IMR-90 (cell line): ENCODE results near the gene B4GALT5. TPM values are rescaled to one million over a fixed set of nuclear protein-coding genes. Genes with fewer than 3 reads are reported as not detected.
"Not testable (repeated sequence)": the region's sequence is repeated elsewhere in the genome, so short reads cannot be mapped to it uniquely, and the experiment has no call there.

Source experiments
- ATAC-seq: fragments of 200-7000 bp; cut with Tn5 transposase; 2 replicates; pipeline ENCODE4 v1.9.1; 2020; ENCODE audit warnings: low read depth, mild to moderate bottlenecking, moderate library complexity
- BruUV-seq: library from RNA; stranded (reverse); fragments of 400-500 nt; replicated peaks from 2 replicates; lab custom pipeline; 2021; lab: Mats Ljungman, UMichigan
- CTCF ChIA-PET: fragments of 300-600 bp; formaldehyde crosslinking; extraction: SDS; loops from one replicate; lab custom pipeline; 2021; ENCODE audit warnings: antibody characterized with exemption; lab: Yijun Ruan, JAX
- POLR2A ChIA-PET: fragments of 300-600 bp; sonication (Branson Sonifier 250); formaldehyde crosslinking; loops from one replicate; lab custom pipeline; 2022; ENCODE audit warnings: antibody characterized with exemption; ENCODE audit not compliant: unreplicated experiment; lab: Charles Lee
- DNase-seq: peaks from one replicate; pipeline ENCODE4 v3.0.0; 2013
- H2AFZ ChIP-seq: replicated peaks from 2 replicates; pipeline ENCODE3; 2013; ENCODE audit warnings: low read length, mild to moderate bottlenecking; ENCODE audit not compliant: poor library complexity
- H2AK5ac ChIP-seq: 2 replicates; pipeline ENCODE4 v1.6.1; 2013; ENCODE audit warnings: low read depth, low read length, inconsistent platforms
- H2AK9ac ChIP-seq: replicated peaks from 2 replicates; pipeline ENCODE3; 2013; ENCODE audit warnings: mild to moderate bottlenecking, low read depth, low read length, moderate library complexity; ENCODE audit not compliant: poor library complexity
- H2BK120ac ChIP-seq: 2 replicates; pipeline ENCODE4 v1.6.1; 2013; ENCODE audit warnings: low read depth, low read length, inconsistent platforms
- H2BK15ac ChIP-seq: 3 replicates; pipeline ENCODE4 v1.6.1; 2013; ENCODE audit warnings: low read depth, low read length, inconsistent platforms
- H2BK20ac ChIP-seq: 2 replicates; pipeline ENCODE4 v1.6.1; 2013; ENCODE audit warnings: low read depth, mild to moderate bottlenecking, inconsistent platforms, low read length, moderate library complexity
- H2BK5ac ChIP-seq: 2 replicates; pipeline ENCODE4 v1.6.1; 2013; ENCODE audit warnings: mild to moderate bottlenecking, low read depth, low read length, inconsistent platforms; ENCODE audit not compliant: poor library complexity, severe bottlenecking
- H3K14ac ChIP-seq: replicated peaks from 2 replicates; pipeline ENCODE4 v1.6.1; 2013; ENCODE audit warnings: low read depth, low read length, inconsistent platforms
- H3K18ac ChIP-seq: 2 replicates; pipeline ENCODE4 v1.6.1; 2013; ENCODE audit warnings: low read depth, low read length, control low read depth
- H3K23ac ChIP-seq: 2 replicates; pipeline ENCODE4 v1.6.1; 2013; ENCODE audit warnings: low read depth, low read length, inconsistent platforms
- H3K27ac ChIP-seq: 2 replicates; pipeline ENCODE4 v1.5.1; 2013; ENCODE audit warnings: mild to moderate bottlenecking, control low read depth, low read length; ENCODE audit not compliant: insufficient read depth
- H3K27me3 ChIP-seq: 2 replicates; pipeline ENCODE4 v1.6.1; 2013; ENCODE audit warnings: low read length; ENCODE audit not compliant: control insufficient read depth, insufficient read depth
- H3K36me3 ChIP-seq: 2 replicates; pipeline ENCODE4 v1.6.1; 2013; ENCODE audit warnings: low read length, mixed read lengths; ENCODE audit not compliant: control insufficient read depth, insufficient read depth
- H3K4ac ChIP-seq: 2 replicates; pipeline ENCODE4 v1.6.1; 2013; ENCODE audit warnings: low read depth, low read length, inconsistent platforms
- H3K4me1 ChIP-seq: 2 replicates; pipeline ENCODE4 v1.6.1; 2013; ENCODE audit warnings: low read length, mixed read lengths; ENCODE audit not compliant: control insufficient read depth, insufficient read depth
- H3K4me2 ChIP-seq: 2 replicates; pipeline ENCODE4 v1.6.1; 2013; ENCODE audit warnings: low read depth, mild to moderate bottlenecking, control low read depth, low read length, moderate library complexity
- H3K4me3 ChIP-seq: 2 replicates; pipeline ENCODE4 v1.5.1; 2013; ENCODE audit warnings: low read depth, mild to moderate bottlenecking, control low read depth, low read length, moderate library complexity; ENCODE audit not compliant: insufficient read depth
- H3K56ac ChIP-seq: 2 replicates; pipeline ENCODE4 v1.6.1; 2013; ENCODE audit warnings: low read length, inconsistent platforms; ENCODE audit not compliant: insufficient read depth; ENCODE audit errors: extremely low read depth
- H3K79me1 ChIP-seq, 2 experiments: 2 replicates each; pipeline ENCODE4 v1.6.1; 2013; ENCODE audit warnings: low read length in 2 of 2, inconsistent platforms in 1 of 2, low read depth in 1 of 2
- H3K9ac ChIP-seq: 2 replicates; pipeline ENCODE4 v1.6.1; 2013; ENCODE audit warnings: low read depth, low read length, control low read depth
- H3K9me1 ChIP-seq: 2 replicates; pipeline ENCODE4 v1.6.1; 2013; ENCODE audit warnings: low read length, inconsistent platforms; ENCODE audit not compliant: insufficient read depth
- H3K9me3 ChIP-seq: 2 replicates; pipeline ENCODE4 v1.6.1; 2013; ENCODE audit warnings: low read length; ENCODE audit not compliant: control insufficient read depth, insufficient read depth
- H4K20me1 ChIP-seq: 2 replicates; pipeline ENCODE4 v1.6.1; 2013; ENCODE audit warnings: low read length, inconsistent platforms; ENCODE audit not compliant: insufficient read depth
- H4K5ac ChIP-seq: 2 replicates; pipeline ENCODE4 v1.6.1; 2013; ENCODE audit warnings: mild to moderate bottlenecking, low read depth, low read length, control low read depth
- H4K8ac ChIP-seq, 2 experiments: 2 replicates each; pipeline ENCODE4 v1.6.1; 2013; ENCODE audit warnings: low read depth in 2 of 2, low read length in 2 of 2, control low read depth in 1 of 2, inconsistent platforms in 1 of 2
- H4K91ac ChIP-seq: 2 replicates; pipeline ENCODE4 v1.6.1; 2013; ENCODE audit warnings: low read depth, low read length, inconsistent platforms; ENCODE audit not compliant: insufficient read depth
- WGBS, 2 experiments: methylation state at CpG; one replicate each; pipeline versions ENCODE4 v1.1.5 to v1.1.7; 2013; ENCODE audit warnings: missing lambda C conversion rate in 2 of 2; ENCODE audit not compliant: insufficient read length in 1 of 2; ENCODE audit errors: extremely low coverage in 2 of 2; 5-methylcytosine and 5-hydroxymethylcytosine counted together
- dilution Hi-C: fragments of 300-500 bp; cut with HindIII; formaldehyde crosslinking; loops from one replicate; pipeline ENCODE4 v1.14.3; 2018; ENCODE audit warnings: low sequenced_read_pairs; ENCODE audit not compliant: unreplicated experiment
- in situ Hi-C: fragments of 300-500 bp; cut with MboI; formaldehyde crosslinking; loops from 3 replicates; pipeline ENCODE4 v1.14.3; 2019; ENCODE audit warnings: low sequenced_read_pairs, inconsistent platforms, mixed read lengths
- intact Hi-C: fragments of 100-400 bp; cut with micrococcal nuclease; formaldehyde crosslinking; loops from 2 replicates; pipeline ENCODE4 v1.10.0; 2022
- polyA plus RNA-seq, 3 experiments: library from polyadenylated mRNA; depleted of rRNA; stranded (reverse); fragments of >200 nt; gene quantifications; 2 replicates each; pipeline ENCODE4 v1.2.3, GENCODE V29; 2012; ENCODE audit warnings: low replicate concordance in 1 of 3
- total RNA-seq: library from RNA; depleted of rRNA; stranded (reverse); fragments of >200 nt; gene quantifications from 2 replicates; pipeline ENCODE4 v1.2.3, GENCODE V29; 2012

B4GALT5 gene
- total and polyA plus RNA-seq, 2 of the 4 experiments (the other 2 are of a cell fraction): 11.3 to 20.4 TPM

- H4K8ac ChIP-seq, H3K4ac ChIP-seq, H4K5ac ChIP-seq, H4K20me1 ChIP-seq, H3K9me3 ChIP-seq, H3K4me1 ChIP-seq, DNase-seq, H3K27me3 ChIP-seq, H3K9me1 ChIP-seq, H2BK5ac ChIP-seq, H3K18ac ChIP-seq, H2BK20ac ChIP-seq, H3K23ac ChIP-seq, POLR2A ChIA-PET, H3K4me2 ChIP-seq, H3K27ac ChIP-seq, H3K36me3 ChIP-seq, H3K56ac ChIP-seq, dilution Hi-C loops, H2BK120ac ChIP-seq, H3K14ac ChIP-seq, H2AK5ac ChIP-seq, H3K79me1 ChIP-seq, BruUV-seq, H4K91ac ChIP-seq, H3K4me3 ChIP-seq, H2BK15ac ChIP-seq, ATAC-seq, H3K9ac ChIP-seq: not testable (repeated sequence)
- in situ Hi-C loops (loop anchor here (5.0 to 25.0 kb wide), 2 partner anchors 236 to 476 kb away; no protein-coding TSS in a partner anchor), intact Hi-C loops (loop anchor here (1.0 to 10.0 kb wide), 5 partner anchors 210 to 463 kb away; no protein-coding TSS in a partner anchor)
- whole genome bisulfite sequencing, 2 experiments: 80% methylated on average over 1 of the region's 6 CpGs; no CpG with 5 or more reads in 1 of the 2 experiments
- H2AK9ac ChIP-seq: peak overlapping the region; percentile 11
- CTCF ChIA-PET: interaction anchor here (1.1 to 1.8 kb wide), 2 partner anchors 70 to 234 kb away, joined by 5 to 10 read pairs; no protein-coding TSS in a partner anchor
- peak overlapping the region; percentile 93 for H2AFZ ChIP-seq
Observed at GRCh38 chr20:49611539-49612126, 102.0 kb downstream of the B4GALT5 start.
